GM12878 (cell line): ENCODE data around the gene LEMD1. TPM values are rescaled to one million over a fixed set of nuclear protein-coding genes. Genes with fewer than 3 reads are reported as not detected.

ENCODE experiments used
- ATAC-seq: fragments of 200-7000 bp; cut with Tn5 transposase; 3 replicates; pipeline ENCODE4 v1.9.1; 2020; ENCODE audit warnings: mild to moderate bottlenecking, moderate library complexity
- BruUV-seq: library from RNA; stranded (reverse); fragments of 400-500 nt; replicated peaks from 2 replicates; lab custom pipeline; 2021; lab: Mats Ljungman, UMichigan
- CTCF ChIA-PET: fragments of 300-600 bp; sonication (Branson Sonifier 250); formaldehyde crosslinking; extraction: SDS; loops from one replicate; lab custom pipeline; 2021; ENCODE audit warnings: inconsistent platforms; lab: Yijun Ruan, JAX
- POLR2A ChIA-PET: fragments of 350-600 bp; formaldehyde crosslinking; extraction: SDS; loops from one replicate; lab custom pipeline; 2021; ENCODE audit warnings: inconsistent platforms; lab: Charles Lee
- RAD21 ChIA-PET: fragments of 300-600 bp; sonication (Branson Sonifier 250); formaldehyde crosslinking; loops from one replicate; lab custom pipeline; 2023; ENCODE audit warnings: antibody characterized with exemption; ENCODE audit not compliant: unreplicated experiment; lab: Charles Lee
- SMC1A ChIA-PET: fragments of 300-600 bp; sonication (Branson Sonifier 250); formaldehyde crosslinking; loops from one replicate; lab custom pipeline; 2023; ENCODE audit not compliant: unreplicated experiment, uncharacterized antibody; lab: Charles Lee
- DNase-seq: peaks from one replicate; pipeline ENCODE4 v3.0.0-alpha.2; 2011; ENCODE audit warnings: low read depth, low spot score
- FAIRE-seq: peaks from 3 replicates; lab custom pipeline; 2011; peaks lifted over from hg19 to GRCh38; lab: Jason Lieb, UNC
- H2AFZ ChIP-seq: 2 replicates; pipeline ENCODE4 v1.6.0; 2011; ENCODE audit warnings: low read depth, low read length, control low read depth; ENCODE audit not compliant: control insufficient read depth
- H3K27ac ChIP-seq: 2 replicates; pipeline ENCODE4 v1.5.1; 2011; ENCODE audit warnings: control low read depth; ENCODE audit not compliant: control insufficient read depth, insufficient read depth
- H3K27me3 ChIP-seq, 2 experiments: replicated peaks in 1 of 2; 2 replicates each; pipeline versions ENCODE4 v1.6.0 to v1.6.1; 2011; ENCODE audit warnings: low read length in 1 of 2; ENCODE audit not compliant: control insufficient read depth in 2 of 2, insufficient read depth in 2 of 2
- H3K36me3 ChIP-seq, 2 experiments: 2 replicates each; pipeline ENCODE4 v1.5.1; 2011; ENCODE audit warnings: low read length in 1 of 2; ENCODE audit not compliant: control insufficient read depth in 2 of 2, insufficient read depth in 2 of 2
- H3K4me1 ChIP-seq: 2 replicates; pipeline ENCODE4 v1.6.1; 2011; ENCODE audit warnings: mild to moderate bottlenecking, low read length, moderate library complexity, mixed read lengths; ENCODE audit not compliant: control insufficient read depth, insufficient read depth
- H3K4me2 ChIP-seq: 2 replicates; pipeline ENCODE4 v1.6.0; 2011; ENCODE audit warnings: control low read depth; ENCODE audit not compliant: control insufficient read depth, insufficient read depth
- H3K4me3 ChIP-seq: fragments of 200-600 bp; sonication (generic); 2 replicates; pipeline ENCODE4 v1.5.1; 2016
- H3K79me2 ChIP-seq: 2 replicates; pipeline ENCODE4 v1.6.0; 2011; ENCODE audit warnings: low read length; ENCODE audit not compliant: control insufficient read depth, insufficient read depth
- H3K9ac ChIP-seq: 2 replicates; pipeline ENCODE4 v1.8.0; 2011; ENCODE audit warnings: low read length, control low read depth, mixed read lengths; ENCODE audit not compliant: control insufficient read depth, insufficient read depth
- H3K9me3 ChIP-seq: replicated peaks from 3 replicates; pipeline ENCODE4 v1.5.1; 2011; ENCODE audit warnings: mild to moderate bottlenecking, low read length; ENCODE audit not compliant: control insufficient read depth, insufficient read depth
- H4K20me1 ChIP-seq: 2 replicates; pipeline ENCODE4 v1.6.0; 2011; ENCODE audit not compliant: control insufficient read depth, insufficient read depth
- BMI1 ChIP-seq: fragments of 450-650 bp; IDR thresholded peaks from 2 replicates; pipeline ENCODE4 v1.6.1; 2016; ENCODE audit warnings: mild to moderate bottlenecking, moderate library complexity, borderline replicate concordance
- FOXM1 ChIP-seq: IDR thresholded peaks from 2 replicates; pipeline ENCODE4 v1.6.1; 2012; ENCODE audit warnings: low read depth, mild to moderate bottlenecking, inconsistent platforms, low read length, moderate library complexity
- HDGF ChIP-seq: fragments of 450-650 bp; IDR thresholded peaks from 2 replicates; pipeline ENCODE4 v1.6.1; 2016; ENCODE audit warnings: antibody characterized with exemption
- RAD21 ChIP-seq: IDR thresholded peaks from 2 replicates; pipeline ENCODE4 v1.6.1; 2011; ENCODE audit warnings: mild to moderate bottlenecking, low read depth, low read length, moderate library complexity; ENCODE audit not compliant: insufficient read depth
- RAD51 ChIP-seq: fragments of 450-650 bp; IDR thresholded peaks from 2 replicates; pipeline ENCODE4 v1.6.1; 2016; ENCODE audit warnings: moderate library complexity, mild to moderate bottlenecking, inconsistent platforms
- ZSCAN29 ChIP-seq: fragments of 450-650 bp; IDR thresholded peaks from 2 replicates; pipeline ENCODE4 v1.6.1; 2017; ENCODE audit warnings: mild to moderate bottlenecking, moderate library complexity
- WGBS: methylation state at CpG from one replicate; pipeline ENCODE4 v1.1.6; 2016; ENCODE audit warnings: low lambda C conversion rate; ENCODE audit not compliant: insufficient replicate concordance, insufficient coverage; ENCODE audit errors: missing lambda C conversion rate; 5-methylcytosine and 5-hydroxymethylcytosine counted together
- in situ Hi-C: fragments of 300-500 bp; cut with MboI; formaldehyde crosslinking; loops from 9 replicates; pipeline ENCODE4 v1.14.3; 2018; ENCODE audit warnings: mixed read lengths
- intact Hi-C: fragments of 100-400 bp; cut with micrococcal nuclease; formaldehyde crosslinking; loops from one replicate; pipeline ENCODE4 v1.14.2; 2022; ENCODE audit not compliant: unreplicated experiment
- polyA plus RNA-seq, 11 experiments: library from polyadenylated mRNA; depleted of rRNA in 4 of 11; unstranded in 6 of 11; stranded (reverse) in 5 of 11; fragments of >200 nt; fragmentation: Nextera tagmentation in 4 of 11; fragmentation: Illumina TruSeq in 1 of 11; extraction: Ambion mirVana in 4 of 11; extraction: Trizol in 1 of 11; gene quantifications; 1 replicate in 1 of 11; 2 replicates in 10 of 11; pipeline versions ENCODE4 v1.2.1 to v1.2.3, GENCODE V29; 2011 to 2016; ENCODE audit warnings: inconsistent platforms in 2 of 11, missing spikeins in 2 of 11, low read depth in 1 of 11
- total RNA-seq, 4 experiments: library from RNA; depleted of rRNA in 3 of 4; stranded (reverse); fragments of >200 nt in 3 of 4; fragmentation: Illumina TruSeq in 1 of 4; extraction: Trizol in 1 of 4; gene quantifications; 2 replicates each; pipeline versions ENCODE4 v1.2.1 to v1.2.3, GENCODE V29; 2013 to 2021
- TF ChIP-seq, protein P1 (sequence below): fragments of 450-650 bp; formaldehyde crosslinking; IDR thresholded peaks from 2 replicates; pipeline ENCODE4 v1.4.0; 2022; ENCODE audit warnings: mild to moderate bottlenecking, moderate library complexity

The LEMD1 gene
- total and polyA plus RNA-seq, 10 of the 15 experiments (the other 5 are each of a cell fraction or from before 2014, with no cell fraction given), result 0.19 to 1.2 (median 0.26) TPM; not detected in 7

DNA sequence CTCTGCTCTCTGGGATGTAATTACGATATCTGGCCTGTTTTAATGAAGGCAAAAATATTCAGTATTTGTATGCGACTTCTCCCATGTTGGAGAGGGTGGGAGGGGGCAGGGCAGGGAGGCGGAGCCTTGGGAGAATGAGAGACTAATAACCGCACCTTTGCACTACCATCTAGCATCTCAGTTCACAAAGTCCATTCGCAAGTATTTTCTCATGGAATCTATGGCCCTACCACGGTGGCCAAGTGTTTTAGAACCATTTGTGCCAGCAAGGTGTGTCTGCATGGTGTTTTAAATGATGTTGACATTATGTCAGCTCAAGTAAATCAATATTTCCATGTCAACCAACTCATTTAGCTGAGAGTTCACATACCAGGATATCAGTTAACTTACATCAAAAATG lies 48.3 kb upstream of the LEMD1 start:
- RAD21 ChIA-PET, result interaction anchor here (0.8 kb wide), 1 partner anchor 39 kb away, joined by 4 read pairs; no protein-coding TSS in a partner anchor
- H3K27ac ChIP-seq, result no peak overlapping the region
- POLR2A ChIA-PET, result no interaction called here
- no peaks in the 10 kb centered on the region for H3K79me2 ChIP-seq
- FAIRE-seq, result no peak
- no peaks in the 10 kb centered on the region for H3K36me3 ChIP-seq
- TF ChIP-seq ZSCAN29 (no peak), FOXM1 (no peak), BMI1 (no peak), RAD21 (no peak), RAD51 (no peak), HDGF (no peak)
- TF ChIP-seq, protein P1, sequence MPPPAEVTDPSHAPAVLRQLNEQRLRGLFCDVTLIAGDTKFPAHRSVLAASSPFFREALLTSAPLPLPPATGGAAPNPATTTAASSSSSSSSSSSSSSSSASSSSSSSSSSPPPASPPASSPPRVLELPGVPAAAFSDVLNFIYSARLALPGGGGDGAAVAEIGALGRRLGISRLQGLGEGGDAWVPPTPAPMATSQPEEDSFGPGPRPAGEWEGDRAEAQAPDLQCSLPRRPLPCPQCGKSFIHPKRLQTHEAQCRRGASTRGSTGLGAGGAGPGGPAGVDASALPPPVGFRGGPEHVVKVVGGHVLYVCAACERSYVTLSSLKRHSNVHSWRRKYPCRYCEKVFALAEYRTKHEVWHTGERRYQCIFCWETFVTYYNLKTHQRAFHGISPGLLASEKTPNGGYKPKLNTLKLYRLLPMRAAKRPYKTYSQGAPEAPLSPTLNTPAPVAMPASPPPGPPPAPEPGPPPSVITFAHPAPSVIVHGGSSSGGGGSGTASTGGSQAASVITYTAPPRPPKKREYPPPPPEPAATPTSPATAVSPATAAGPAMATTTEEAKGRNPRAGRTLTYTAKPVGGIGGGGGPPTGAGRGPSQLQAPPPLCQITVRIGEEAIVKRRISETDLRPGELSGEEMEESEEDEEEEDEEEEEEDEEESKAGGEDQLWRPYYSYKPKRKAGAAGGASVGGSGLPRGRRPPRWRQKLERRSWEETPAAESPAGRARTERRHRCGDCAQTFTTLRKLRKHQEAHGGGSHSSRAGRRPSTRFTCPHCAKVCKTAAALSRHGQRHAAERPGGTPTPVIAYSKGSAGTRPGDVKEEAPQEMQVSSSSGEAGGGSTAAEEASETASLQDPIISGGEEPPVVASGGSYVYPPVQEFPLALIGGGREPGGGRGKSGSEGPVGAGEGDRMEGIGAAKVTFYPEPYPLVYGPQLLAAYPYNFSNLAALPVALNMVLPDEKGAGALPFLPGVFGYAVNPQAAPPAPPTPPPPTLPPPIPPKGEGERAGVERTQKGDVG (CRISPR knock-in tag), result no peak
- peaks cover 7% of the 10 kb centered on the region for H3K9me3 ChIP-seq
- no peak overlapping the region for H2AFZ ChIP-seq
- CTCF ChIA-PET, result no interaction called here
- DNase-seq, result no peak
- no peaks in the 10 kb centered on the region for H4K20me1 ChIP-seq
- peaks cover 0 to 5% of the 10 kb centered on the region in 2 experiments; a peak in 3 of 4 replicates for H3K27me3 ChIP-seq
- H3K9ac ChIP-seq, result no peak overlapping the region
- ATAC-seq, result no peak
- 40% methylated on average over 6 of the region's 6 CpGs for WGBS
- intact Hi-C loops, result no loop called here
- in situ Hi-C loops, result no loop called here
- no peak overlapping the region for H3K4me2 ChIP-seq
- SMC1A ChIA-PET, result interaction anchor here (2.5 kb wide), 1 partner anchor 15 kb away, joined by 6 read pairs; no protein-coding TSS in a partner anchor
- H3K4me3 ChIP-seq, result no peak overlapping the region
- H3K4me1 ChIP-seq, result no peaks in the 10 kb centered on the region
- BruUV-seq, result no TSS peak
